HG03139 (cell line): ENCODE results near the gene DDX47.
A peak's percentile ranks its signal among the peaks of the same experiment; 100 is the strongest.
"Not testable (repeated sequence)": the region's sequence is repeated elsewhere in the genome, so short reads cannot be mapped to it uniquely, and the experiment has no call there.

Experiments
- ATAC-seq: cut with Tn5 transposase; IDR thresholded peaks from one replicate; pipeline ENCODE4 v1.9.1; 2021; ENCODE audit not compliant: unreplicated experiment

Gene DDX47

DNA sequence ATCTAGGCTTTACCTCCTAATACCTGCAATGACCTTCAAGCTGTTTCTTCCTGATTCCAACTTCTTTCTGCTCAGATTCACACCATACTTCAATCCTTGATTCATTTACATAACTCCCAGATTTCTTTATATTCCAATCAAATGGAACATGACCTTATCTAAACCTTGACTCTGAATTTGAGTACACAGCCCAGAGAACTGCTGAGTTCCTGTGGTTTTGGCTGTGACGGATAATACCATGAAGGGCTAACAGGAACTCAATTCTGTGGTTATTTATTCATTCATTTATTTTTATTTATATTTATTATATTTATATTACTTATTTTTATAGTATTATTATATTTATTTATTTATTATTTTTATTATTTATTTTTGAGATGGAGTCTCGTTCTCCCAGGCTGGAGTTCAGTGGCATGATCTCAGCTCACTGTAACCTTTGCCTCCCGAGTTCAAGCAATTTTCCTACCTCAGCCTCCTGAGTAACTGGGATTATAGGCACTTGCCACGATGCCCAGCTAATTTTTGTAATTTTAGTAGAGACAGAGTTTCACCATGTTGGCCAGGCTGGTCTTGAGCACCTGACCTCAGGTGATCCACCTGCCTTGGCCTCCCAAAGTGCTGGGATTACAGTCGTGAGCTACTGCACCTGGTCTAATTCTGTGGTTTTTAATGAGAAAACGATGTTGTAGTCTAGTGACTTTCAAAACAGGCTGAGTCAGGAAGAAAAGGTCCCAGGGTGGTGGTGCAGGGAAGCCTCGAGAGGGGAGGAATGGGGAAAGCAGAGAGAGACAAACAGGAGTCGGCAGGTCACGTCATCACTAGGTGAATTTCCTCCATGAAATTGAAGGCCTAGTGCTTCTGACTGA lies 16.0 kb upstream of the DDX47 start:
- ATAC-seq = no peak

DNA sequence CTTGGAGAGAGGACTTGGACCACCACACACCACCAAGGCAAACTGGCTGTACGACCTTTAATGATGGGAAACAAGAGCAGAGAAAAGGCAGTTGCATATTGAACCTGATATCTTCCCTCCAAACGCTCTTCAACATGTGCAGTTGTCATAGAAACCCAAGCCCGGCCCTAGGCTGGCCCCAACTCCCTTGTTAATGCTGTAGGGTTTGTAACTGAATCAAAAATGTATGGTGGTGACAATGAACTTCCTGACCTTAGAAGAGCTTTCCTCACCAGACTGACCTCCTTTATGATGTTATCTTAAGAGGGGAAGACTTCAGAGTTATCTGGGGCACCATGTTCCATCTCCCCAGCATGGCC lies 15.4 kb upstream of the DDX47 start:
- ATAC-seq = no peak

DNA sequence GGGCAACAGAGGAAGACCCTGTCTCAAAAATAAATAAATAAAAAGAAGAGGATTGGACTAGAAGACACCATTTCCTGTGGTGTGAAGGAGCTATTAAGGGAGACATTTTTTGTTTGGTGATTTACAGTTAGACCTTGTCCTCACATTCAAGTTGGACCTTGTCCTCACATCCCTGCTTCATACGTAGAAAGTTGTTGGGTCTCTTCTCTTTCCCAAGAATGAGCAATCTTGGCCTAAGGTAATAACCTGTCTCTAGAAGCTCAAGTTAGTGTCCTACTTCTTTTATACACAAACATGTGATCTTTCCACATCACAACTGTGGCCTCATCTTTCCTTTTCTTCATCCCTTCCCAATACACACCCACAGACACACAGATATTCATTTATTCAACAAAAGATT lies 14.7 kb upstream of the DDX47 start:
- no peak for ATAC-seq

DNA sequence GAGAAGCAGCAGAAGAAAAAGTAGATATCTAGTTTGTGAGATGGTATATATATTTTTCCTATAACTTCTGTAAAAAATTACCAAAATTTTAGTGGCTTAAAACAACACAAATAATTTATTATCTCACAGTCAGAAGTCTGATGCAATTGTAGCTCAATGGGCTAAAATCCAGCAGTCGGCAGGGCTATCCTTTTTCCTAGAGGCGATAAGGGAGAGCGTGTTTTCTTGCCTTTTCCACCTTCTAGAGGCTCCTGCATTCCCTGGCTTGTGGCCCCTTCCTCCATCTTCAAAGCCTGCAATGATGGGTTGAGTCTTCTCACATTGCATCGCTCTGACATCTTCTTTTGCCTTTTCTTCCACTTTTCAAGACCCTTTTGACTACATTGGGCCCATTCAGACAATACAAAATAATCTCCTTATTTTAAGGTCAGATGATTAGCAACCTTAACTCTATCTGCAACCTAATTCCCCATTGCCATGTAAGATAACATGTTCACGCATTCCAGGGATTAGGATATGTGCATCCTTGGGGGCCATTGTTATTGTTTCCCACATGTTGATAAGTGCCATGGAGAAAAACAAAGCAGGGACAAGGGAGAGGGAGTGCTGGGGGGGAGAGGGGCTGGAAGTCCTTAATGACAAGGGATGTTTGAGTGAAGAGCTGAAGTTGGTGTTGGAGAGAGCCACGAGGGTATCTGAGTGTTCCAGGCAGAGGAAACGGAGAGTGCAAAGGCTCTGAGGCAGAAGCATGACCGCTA lies 13.8 kb upstream of the DDX47 start:
- no peak for ATAC-seq

DNA sequence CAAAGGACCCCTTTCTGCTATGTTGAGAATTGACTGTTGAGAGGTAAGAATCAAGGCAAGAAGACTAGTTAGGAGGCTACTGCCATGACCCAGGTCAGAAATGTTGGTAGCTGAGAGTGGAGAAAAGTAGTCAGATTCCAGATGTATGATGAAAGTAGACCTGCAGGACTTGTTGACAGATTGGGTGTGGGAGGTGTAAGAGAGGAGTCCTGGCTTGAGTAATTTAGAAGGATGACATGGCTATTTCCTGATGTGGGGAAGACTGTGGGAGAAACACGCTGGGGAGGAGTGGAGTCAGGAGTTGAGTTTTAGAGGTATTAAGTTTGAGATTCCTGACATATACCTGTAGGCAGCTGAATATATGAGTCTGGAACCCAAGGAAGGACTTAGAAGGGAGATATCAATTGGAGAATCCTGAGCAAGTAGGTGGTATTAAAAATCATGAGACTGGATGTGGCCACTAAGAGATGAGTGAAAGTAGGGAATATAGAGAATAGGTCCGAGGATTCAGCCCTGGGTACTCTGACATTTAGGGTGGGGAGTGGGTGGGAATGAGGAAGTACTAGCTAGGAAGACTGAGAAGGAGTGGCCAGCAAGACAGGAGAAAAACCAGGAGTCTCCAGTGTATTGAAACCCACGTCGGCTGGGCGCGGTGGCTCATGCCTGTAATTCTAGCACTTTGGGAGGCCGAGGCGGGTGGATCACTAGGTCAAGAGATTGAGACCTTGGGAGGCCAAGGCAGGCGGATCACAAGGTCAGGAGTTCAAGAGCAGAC lies 12.6 kb upstream of the DDX47 start:
- ATAC-seq = no peak

DNA sequence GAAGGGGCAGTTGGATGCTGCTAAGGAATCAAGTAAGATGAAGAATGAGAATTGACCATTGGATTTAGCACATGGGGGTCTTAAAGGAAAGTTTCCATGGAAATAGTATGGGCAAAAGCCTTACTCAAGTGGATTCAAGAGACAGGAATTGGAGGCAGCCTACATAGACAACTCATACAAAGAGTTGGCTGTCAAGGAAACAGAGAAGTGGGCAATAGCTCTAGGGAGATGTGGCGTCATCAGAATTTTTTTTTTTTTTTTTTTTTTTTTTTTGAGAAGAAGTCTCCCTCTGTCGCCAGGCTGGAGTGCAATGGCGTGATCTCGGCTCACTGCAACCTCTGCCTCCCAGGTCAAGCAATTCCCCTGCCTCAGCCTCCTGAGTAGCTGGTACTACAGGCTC lies 11.5 kb upstream of the DDX47 start:
- ATAC-seq = not testable (repeated sequence)

DNA sequence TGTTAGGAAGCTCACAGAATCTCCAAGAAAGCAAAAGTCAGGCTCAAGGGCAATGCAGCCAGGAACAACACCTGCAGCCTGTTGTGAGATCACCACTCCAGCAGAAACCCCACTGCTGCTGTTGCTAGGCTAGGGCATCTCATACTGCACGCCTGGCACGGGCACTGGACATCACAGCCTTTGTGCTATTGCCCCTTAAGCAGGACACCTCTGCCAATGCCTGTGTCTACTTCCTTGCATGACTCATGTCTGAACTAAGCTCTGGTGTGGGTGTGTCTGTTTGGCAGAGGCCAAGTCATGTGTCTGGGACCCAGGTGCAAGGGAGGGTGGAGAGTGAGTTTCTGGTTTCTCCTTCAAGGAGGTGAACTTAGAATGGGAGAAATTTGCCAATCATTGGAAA lies 10.0 kb upstream of the DDX47 start:
- ATAC-seq = peak; percentile 79

DNA sequence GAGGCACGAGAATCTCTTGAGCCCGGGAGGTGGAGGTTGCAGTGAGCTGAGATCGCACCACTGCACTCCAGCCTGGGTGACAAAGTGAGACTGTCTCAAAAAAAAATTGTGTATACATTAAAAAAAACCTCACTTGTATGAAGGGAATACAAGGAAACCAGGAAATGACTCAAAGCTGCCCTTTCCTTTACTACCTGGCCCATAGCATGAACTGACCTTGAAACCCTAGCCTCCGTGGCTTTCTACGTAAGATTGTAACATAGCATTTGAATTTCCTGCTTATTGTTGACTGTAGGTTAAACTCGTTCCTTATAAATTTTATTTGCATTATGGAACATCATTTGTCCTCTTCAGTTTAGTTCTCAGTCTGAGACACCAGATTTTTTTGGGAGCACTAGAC lies 9.1 kb upstream of the DDX47 start:
- no peak for ATAC-seq

DNA sequence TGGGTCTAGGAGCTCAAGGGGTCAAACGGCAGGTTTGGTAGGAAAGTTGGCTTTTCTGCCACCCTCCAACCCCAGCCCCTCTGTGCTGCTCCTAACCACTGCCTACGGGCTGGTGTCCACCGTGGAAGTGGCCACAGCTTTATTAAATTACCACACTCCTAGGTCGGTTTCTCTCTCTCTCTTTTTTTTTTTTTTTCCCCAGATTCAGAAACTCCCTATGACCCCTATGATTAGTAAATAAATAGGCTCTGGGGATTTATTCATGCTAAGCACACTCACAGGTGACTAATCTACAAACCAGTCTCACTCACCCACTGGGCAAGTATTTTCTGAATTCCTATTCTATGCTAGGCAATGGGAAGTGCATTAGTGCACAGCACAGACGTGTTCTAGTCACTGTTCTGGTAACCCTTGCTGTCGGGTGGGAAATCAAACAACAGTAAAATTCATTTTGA lies 8.7 kb upstream of the DDX47 start:
- ATAC-seq = no peak

DNA sequence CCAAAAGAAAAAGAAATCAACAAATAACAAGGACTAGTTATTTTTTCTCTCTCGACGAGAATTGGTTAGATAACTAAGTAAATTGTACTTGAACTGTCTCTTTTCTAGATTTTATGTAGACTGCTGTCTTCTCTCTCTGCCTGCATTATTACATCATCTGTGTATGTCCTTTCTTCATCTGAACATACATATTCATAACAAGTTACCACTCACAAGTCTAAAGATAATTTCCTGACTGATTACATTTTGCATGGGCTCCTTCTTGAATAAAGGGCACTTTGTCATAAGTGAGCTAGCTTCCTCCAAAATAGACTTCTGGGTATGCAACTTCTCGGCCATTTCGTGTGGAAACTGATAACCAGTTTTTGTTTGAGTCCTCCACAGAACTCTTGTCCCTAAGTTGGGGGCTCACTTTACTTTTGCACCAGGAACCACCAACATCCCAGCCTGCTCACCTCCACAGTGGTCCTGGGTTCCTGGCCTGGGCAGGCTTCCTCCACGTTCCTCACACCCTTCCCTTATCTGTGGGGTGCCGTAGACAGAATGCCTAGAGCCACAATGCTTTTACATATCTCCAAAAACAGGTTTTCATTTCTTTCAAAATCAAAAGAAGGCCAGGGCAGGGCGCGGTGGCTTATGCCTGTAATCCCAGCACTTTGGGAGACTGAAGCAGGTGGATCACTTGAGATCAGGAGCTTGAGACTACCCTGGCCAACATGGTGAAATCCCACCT lies 6.2 kb upstream of the DDX47 start:
- ATAC-seq = no peak

DNA sequence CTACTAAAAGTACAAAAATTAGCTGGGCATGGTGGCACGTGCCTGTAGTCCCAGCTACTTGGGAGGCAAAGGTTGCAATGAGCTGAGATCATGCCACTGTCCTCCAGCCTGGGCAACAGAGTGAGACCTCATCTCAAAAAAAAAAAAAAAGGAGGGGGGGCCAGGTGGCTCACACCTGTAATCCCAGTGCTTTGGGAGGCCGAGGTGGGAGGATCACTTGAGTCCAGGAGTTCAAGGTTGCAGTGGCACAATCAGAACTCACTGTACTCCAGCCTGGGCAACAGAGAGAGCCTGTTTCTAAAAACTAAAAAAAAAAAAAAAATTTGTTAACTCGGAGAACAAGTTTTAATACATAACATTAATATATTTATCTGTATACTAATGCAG lies 5.6 kb upstream of the DDX47 start:
- ATAC-seq = not testable (repeated sequence)

DNA sequence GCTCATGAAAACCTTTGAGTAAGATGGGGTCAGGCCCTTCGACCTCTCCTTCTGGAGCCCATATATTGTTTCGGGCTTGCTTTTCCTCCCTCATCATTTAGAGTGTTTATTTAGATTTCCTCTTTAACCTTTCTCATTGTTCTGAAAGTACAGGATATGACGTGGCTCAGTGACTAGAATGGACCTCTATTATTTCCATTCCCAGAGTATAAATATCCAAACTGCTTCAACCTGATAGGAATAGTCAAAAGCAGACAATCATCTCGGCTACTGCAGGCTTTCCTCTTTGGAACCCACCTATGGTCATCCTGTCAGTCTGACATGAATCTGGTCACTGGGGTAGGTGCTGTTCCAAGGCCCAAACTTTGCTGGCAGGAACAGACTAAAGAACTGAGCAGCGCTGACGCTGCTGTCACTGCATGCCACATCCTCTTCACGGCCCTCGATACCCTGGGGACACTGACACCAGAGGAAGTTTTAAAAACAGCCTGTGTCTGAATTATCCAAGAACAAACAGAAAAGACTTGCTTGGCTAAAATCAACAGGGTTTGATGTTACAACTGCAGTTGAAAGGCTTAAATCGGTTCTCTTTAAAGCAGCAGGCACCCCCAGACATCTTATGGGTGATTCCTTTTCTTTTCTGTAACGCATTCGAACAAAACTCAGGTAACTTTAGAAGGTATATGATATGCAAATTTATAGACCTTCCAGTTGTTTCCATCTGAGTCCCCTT lies 5.0 kb upstream of the DDX47 start:
- peak; percentile 62 for ATAC-seq

DNA sequence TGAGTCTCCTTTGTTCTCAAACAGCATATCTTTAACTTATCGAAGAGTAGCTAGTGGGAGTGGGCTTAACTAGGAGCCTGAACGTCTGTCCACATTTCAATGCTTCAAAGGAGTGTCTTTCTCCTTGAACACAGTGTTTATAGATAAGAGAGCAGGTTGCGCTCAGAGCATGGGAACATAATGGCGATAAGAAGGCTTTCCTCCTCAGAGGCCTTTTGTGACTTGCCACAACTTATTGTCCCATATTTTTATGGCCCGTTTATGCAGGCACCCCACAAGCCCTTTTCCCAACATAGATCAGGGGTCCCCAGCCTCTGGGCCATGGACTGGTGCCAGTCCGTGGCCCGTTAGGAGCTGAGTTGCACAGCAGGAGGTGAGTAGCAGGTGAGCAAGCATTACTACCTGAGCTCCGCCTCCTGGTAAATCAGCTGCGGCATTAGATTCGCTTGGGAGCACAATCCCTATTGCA lies 2.6 kb upstream of the DDX47 start:
- no peak for ATAC-seq

DNA sequence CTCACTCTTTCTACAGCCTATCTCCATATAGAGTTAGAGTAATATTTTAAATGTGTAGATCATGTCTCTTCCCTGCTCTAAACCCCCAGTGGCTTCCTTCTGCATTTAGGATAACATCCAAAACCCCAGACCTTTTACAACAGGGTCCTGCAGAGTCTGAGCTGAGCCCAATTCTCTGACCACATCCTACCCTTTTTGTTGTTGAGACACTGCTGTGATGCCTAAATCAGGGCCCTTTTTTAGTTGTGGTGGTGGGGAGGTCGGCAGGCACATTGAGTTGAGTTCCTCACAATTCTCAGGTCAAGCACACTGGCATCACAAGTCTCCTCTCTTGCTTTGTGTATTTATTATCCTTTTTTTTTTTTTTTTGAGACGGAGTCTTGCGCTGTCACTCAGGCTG lies 1.8 kb upstream of the DDX47 start:
- no peak for ATAC-seq

DNA sequence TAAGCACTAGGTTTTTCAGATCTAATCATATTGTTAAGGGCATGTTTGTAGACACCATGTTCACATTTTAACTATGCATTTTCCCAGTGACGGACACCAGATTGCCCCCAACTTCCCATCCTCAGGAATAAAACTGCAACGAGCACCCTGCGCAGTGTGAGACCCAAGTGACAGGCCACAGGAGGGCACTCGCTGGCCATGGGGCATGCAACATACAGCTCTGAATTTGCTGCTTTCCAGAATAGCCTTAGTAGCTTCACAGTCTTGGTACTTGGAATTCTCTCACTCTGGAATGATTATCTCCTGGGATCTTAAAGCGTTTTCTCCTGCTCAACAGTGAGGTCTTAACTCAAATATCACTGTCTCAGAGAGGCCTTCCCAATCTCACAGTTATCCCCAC lies 972 bp upstream of the DDX47 start:
- no peak for ATAC-seq

DNA sequence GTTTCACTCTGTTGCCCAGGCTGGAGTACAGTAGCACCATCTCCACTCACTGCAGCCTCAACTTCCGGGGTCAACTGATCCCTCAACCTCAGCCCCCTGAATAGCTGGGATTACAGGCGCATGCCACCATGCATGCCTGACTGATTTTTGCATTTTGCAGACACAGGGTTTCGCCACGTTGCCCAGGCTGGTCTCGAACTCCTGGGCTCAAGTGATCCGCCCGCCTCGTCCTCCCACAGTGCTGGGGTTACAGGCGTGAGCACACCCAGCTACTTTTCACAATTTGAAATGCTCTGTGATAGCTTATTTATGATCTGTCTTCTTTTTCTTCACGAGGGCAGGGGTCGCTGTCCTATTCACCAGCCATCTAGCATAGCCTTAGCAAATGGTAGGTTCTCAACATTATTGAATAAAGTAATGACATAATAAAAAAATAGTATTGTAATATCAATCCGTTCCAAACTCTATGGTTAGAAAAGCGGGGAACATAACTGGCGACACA lies 477 bp upstream of the DDX47 start:
- ATAC-seq = no peak

DNA sequence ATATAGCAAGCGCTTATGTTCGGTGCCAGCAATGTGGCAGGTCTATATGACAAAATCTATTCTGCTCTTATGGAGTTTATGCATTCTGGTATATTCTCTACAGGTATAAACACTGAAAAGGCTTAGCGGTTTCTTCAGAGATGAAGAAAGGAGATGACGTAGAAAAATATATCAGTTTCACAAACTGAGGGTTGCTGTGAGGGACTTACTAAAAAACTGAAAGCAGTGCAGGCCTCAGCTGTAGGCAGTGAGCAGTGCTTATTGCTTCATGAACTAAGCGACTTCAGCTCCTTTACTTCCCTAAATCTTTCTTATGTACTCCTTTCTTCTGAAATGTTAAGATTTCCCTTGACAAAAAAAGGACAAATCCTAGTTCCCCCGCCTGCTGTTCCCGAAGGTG lies 4.5 kb downstream of the DDX47 start:
- no peak for ATAC-seq

DNA sequence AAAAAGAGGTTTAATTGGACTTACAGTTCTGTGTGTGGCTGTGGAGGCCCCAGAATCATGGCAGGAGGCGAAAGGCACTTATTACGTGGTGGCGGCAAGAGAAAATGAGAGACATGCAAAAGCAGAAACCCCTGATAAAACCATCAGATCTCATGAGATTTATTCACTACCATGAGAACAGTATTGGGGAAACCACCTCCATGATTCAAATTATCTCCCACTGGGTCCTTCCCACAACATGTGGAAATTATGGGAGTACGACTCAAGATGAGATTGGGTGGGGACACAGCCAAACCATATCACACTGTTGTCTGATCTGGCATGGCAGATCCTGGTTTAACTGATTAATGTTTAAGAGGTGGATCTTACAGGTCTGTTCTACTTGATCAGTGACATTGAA lies 5.6 kb downstream of the DDX47 start:
- ATAC-seq = no peak

DNA sequence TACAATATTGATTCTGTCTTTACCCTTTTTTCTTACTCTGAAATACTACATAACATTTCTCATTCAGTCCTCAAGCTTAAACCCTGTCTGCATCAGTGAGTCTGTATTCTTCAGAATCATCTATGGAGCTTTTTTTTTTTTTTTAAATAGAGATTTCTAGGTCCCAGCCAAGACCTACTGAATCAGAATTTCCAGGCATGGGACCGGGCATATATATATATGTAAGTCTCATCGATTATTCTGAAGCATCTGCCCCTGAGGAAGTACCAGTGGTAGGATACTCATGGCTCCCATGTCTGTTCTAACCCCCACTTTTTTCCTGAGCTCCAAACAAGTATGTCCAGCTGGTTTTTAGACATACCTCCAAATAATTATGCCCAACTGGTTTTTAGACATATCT lies 6.1 kb downstream of the DDX47 start:
- no peak for ATAC-seq

DNA sequence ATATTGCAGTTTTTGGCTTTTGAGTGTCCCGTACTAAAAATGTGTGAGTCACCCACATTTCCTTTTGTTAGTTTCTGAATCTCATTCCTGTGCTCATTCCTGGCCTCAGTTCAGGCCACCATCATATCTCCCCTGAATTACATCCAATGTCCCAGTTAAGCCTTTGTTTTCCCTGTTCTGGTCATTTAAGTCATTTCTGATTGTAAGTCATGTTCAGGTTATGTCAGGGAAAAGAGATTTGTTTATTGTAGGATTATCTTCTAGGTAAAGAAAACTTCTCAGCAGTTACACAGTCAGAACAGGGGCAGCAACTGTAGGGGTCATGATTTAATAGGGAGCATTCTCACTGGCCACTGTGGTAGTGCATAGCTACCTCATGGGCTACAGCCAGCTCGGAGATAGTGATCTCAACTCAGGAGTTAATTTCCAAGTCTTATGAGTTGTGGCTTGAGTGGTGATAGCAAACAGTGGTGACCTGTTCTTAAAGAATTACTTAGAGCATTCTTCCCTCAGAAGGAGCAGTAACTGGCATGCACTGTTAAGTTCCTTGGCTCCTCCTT lies 6.7 kb downstream of the DDX47 start:
- ATAC-seq = no peak
